ENCODE results near the gene TTC31. TPM values are rescaled to one million over a fixed set of nuclear protein-coding genes. Genes with fewer than 3 reads are reported as not detected.

The TTC31 gene
- total and polyA plus RNA-seq, 4 donors, result 9.9 to 26.4 (median 15.8) TPM

GRCh38 chr2:74458132-74458937, 24.5 kb upstream of the TTC31 start, which contains the start of gene WBP1:
Gene WBP1, plus strand, starts transcription at chr2:74458438. Its CDS starts 165 bp downstream, at chr2:74458603.
- H3K36me3 ChIP-seq (ENCODE audit: control insufficient read depth in 4 of 4, insufficient read depth in 3 of 4, low read depth in 1 of 4, low read length in 3 of 4), result peaks cover 3 to 19% (median 8%) of the 10 kb centered on the region in 4 donors
- peak within 1 kb of the TSS; percentile 76 to 90 for H3K9ac ChIP-seq (ENCODE audit: low read depth in 1 of 2, low read length in 2 of 2)
- H3K4me3 ChIP-seq (ENCODE audit: low read depth in 1 of 3, low read length in 3 of 3), result peak within 1 kb of the TSS; percentile 65 to 85 (median 76)
- H3K9me3 ChIP-seq (ENCODE audit: control insufficient read depth in 4 of 4, low read length in 3 of 4), result no peaks in the 10 kb centered on the region
- WGBS, result under 1% methylated on average over 38 of the region's 38 CpGs
- DNase-seq (ENCODE audit: low spot score), result peak; percentile 98
- no peaks in the 10 kb centered on the region for H3K27me3 ChIP-seq (ENCODE audit: control insufficient read depth in 4 of 4, insufficient read depth in 4 of 4, low read length in 3 of 4)
- TF ChIP-seq TAF1 (conservative IDR thresholded peaks at IDR 0.05) (peak; percentile 68), EGR1 (IDR thresholded peaks at IDR 0.05; ENCODE audit: low read depth in 2 of 2) (no peak), JUND (IDR thresholded peaks at IDR 0.05) (no peak), HNF4A (conservative IDR thresholded peaks at IDR 0.05) (peak in 1 of 2 donors; percentile 23), RXRA (IDR thresholded peaks at IDR 0.05) (peak; percentile 87 to 91), MAX (IDR thresholded peaks at IDR 0.05) (peak; percentile 38), RAD21 (IDR thresholded peaks at IDR 0.05) (peak in 1 of 2 donors; percentile 22), SP1 (IDR thresholded peaks at IDR 0.05) (peak; percentile 100), NR2F2 (IDR thresholded peaks at IDR 0.05) (no peak), GABPA (IDR thresholded peaks at IDR 0.05 in 1 of 2, conservative IDR thresholded peaks at IDR 0.05 in 1 of 2) (peak; percentile 45 to 86), HNF4G (IDR thresholded peaks at IDR 0.05) (no peak), REST (IDR thresholded peaks at IDR 0.05) (peak; percentile 55), FOXA2 (IDR thresholded peaks at IDR 0.05) (peak; percentile 59), FOXA1 (IDR thresholded peaks at IDR 0.05) (no peak), YY1 (IDR thresholded peaks at IDR 0.05) (peak; percentile 96)
- TF ChIP-seq, protein P1, sequence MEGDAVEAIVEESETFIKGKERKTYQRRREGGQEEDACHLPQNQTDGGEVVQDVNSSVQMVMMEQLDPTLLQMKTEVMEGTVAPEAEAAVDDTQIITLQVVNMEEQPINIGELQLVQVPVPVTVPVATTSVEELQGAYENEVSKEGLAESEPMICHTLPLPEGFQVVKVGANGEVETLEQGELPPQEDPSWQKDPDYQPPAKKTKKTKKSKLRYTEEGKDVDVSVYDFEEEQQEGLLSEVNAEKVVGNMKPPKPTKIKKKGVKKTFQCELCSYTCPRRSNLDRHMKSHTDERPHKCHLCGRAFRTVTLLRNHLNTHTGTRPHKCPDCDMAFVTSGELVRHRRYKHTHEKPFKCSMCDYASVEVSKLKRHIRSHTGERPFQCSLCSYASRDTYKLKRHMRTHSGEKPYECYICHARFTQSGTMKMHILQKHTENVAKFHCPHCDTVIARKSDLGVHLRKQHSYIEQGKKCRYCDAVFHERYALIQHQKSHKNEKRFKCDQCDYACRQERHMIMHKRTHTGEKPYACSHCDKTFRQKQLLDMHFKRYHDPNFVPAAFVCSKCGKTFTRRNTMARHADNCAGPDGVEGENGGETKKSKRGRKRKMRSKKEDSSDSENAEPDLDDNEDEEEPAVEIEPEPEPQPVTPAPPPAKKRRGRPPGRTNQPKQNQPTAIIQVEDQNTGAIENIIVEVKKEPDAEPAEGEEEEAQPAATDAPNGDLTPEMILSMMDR (IDR thresholded peaks at IDR 0.05; ENCODE audit: low read depth, low read length, missing input control), result no peak
- TF ChIP-seq, protein P2, sequence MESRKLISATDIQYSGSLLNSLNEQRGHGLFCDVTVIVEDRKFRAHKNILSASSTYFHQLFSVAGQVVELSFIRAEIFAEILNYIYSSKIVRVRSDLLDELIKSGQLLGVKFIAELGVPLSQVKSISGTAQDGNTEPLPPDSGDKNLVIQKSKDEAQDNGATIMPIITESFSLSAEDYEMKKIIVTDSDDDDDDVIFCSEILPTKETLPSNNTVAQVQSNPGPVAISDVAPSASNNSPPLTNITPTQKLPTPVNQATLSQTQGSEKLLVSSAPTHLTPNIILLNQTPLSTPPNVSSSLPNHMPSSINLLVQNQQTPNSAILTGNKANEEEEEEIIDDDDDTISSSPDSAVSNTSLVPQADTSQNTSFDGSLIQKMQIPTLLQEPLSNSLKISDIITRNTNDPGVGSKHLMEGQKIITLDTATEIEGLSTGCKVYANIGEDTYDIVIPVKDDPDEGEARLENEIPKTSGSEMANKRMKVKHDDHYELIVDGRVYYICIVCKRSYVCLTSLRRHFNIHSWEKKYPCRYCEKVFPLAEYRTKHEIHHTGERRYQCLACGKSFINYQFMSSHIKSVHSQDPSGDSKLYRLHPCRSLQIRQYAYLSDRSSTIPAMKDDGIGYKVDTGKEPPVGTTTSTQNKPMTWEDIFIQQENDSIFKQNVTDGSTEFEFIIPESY (IDR thresholded peaks at IDR 0.05), result peak; percentile 27
- TF ChIP-seq, protein P3, sequence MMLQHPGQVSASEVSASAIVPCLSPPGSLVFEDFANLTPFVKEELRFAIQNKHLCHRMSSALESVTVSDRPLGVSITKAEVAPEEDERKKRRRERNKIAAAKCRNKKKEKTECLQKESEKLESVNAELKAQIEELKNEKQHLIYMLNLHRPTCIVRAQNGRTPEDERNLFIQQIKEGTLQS (IDR thresholded peaks at IDR 0.05), result no peak
- H3K4me1 ChIP-seq (ENCODE audit: control insufficient read depth in 4 of 4, insufficient read depth in 4 of 4, low read length in 3 of 4), result peaks cover 5 to 40% (median 34%) of the 10 kb centered on the region in 4 donors
- H3K27ac ChIP-seq (ENCODE audit: low read depth in 1 of 2, low read length in 2 of 2), result peak within 1 kb of the TSS; percentile 97 to 99
